DND-41 (cell line): ENCODE measurements around the gene OLAH.

Source experiments
- ATAC-seq: fragments of 200-7000 bp; cut with Tn5 transposase; 3 replicates; pipeline ENCODE4 v1.9.1; 2021; ENCODE audit warnings: low read depth; ENCODE audit not compliant: insufficient read depth
- DNase-seq: peaks from one replicate; pipeline ENCODE4 v3.0.0-alpha.2; 2020
- H2AFZ ChIP-seq: 2 replicates; pipeline ENCODE4 v1.6.0; 2012; ENCODE audit warnings: low read depth, low read length
- H3K27ac ChIP-seq: 2 replicates; pipeline ENCODE4 v1.5.1; 2012; ENCODE audit warnings: low read length, inconsistent platforms
- H3K27me3 ChIP-seq: fragments of 200-600 bp; sonication (generic); 2 replicates; pipeline ENCODE4 v1.6.0; 2012; ENCODE audit warnings: low read length, mild to moderate bottlenecking, inconsistent platforms; ENCODE audit not compliant: insufficient read depth, poor library complexity
- H3K36me3 ChIP-seq: 2 replicates; pipeline ENCODE4 v1.5.1; 2012; ENCODE audit warnings: low read length, inconsistent platforms; ENCODE audit not compliant: insufficient read depth
- H3K4me1 ChIP-seq: 2 replicates; pipeline ENCODE4 v1.5.1; 2012; ENCODE audit warnings: mild to moderate bottlenecking, low read length; ENCODE audit not compliant: insufficient read depth
- H3K4me2 ChIP-seq: 2 replicates; pipeline ENCODE4 v1.6.0; 2012; ENCODE audit warnings: mild to moderate bottlenecking, moderate library complexity, low read length, inconsistent platforms; ENCODE audit not compliant: insufficient read depth
- H3K4me3 ChIP-seq, 2 experiments: fragments of 200-600 bp in 1 of 2; shearing (Covaris generic) in 1 of 2; 2 replicates each; pipeline ENCODE4 v1.5.1; 2012 to 2016; ENCODE audit warnings: inconsistent platforms in 2 of 2, low read length in 2 of 2, mild to moderate bottlenecking in 2 of 2, low read depth in 1 of 2, moderate library complexity in 1 of 2
- H3K79me2 ChIP-seq: 2 replicates; pipeline ENCODE4 v1.6.0; 2012; ENCODE audit warnings: low read length, inconsistent platforms; ENCODE audit not compliant: insufficient read depth
- H3K9ac ChIP-seq: 2 replicates; pipeline ENCODE4 v1.6.0; 2012; ENCODE audit warnings: low read depth, mild to moderate bottlenecking, inconsistent platforms, low read length, moderate library complexity
- H3K9me3 ChIP-seq: 2 replicates; pipeline ENCODE4 v1.5.1; 2012; ENCODE audit warnings: low read length, moderate library complexity, mild to moderate bottlenecking, inconsistent platforms; ENCODE audit not compliant: insufficient read depth, severe bottlenecking
- H4K20me1 ChIP-seq: 2 replicates; pipeline ENCODE4 v1.6.0; 2012; ENCODE audit warnings: low read length; ENCODE audit not compliant: insufficient read depth
- CTCF ChIP-seq: IDR thresholded peaks from 2 replicates; pipeline ENCODE4 v1.5.1; 2012; ENCODE audit warnings: borderline replicate concordance, low read length, moderate library complexity, mild to moderate bottlenecking; ENCODE audit not compliant: poor library complexity, severe bottlenecking; ENCODE audit errors: extremely low read depth
- EZH2 ChIP-seq: IDR thresholded peaks from 3 replicates; pipeline ENCODE4 v1.6.1; 2012; ENCODE audit warnings: borderline replicate concordance, low read depth, mild to moderate bottlenecking, moderate library complexity, low read length, inconsistent platforms; ENCODE audit not compliant: severe bottlenecking

OLAH gene

GRCh38 chr10:15049533-15049932, 5.8 kb downstream of the OLAH start:
- Histone ChIP-seq H3K27ac (no peak overlapping the region), H3K4me1 (no peaks in the 10 kb centered on the region), H3K36me3 (no peaks in the 10 kb centered on the region), H3K27me3 (peaks cover 3% of the 10 kb centered on the region), H3K4me3 (no peak overlapping the region), H4K20me1 (no peaks in the 10 kb centered on the region), H3K4me2 (no peak overlapping the region), H3K9ac (no peak overlapping the region), H2AFZ (no peak overlapping the region), H3K9me3 (no peaks in the 10 kb centered on the region), H3K79me2 (no peaks in the 10 kb centered on the region)
- DNase-seq, result no peak
- ATAC-seq, result no peak
- TF ChIP-seq EZH2, result no peak
- TF ChIP-seq CTCF, result no peak

- ATAC-seq (no peak), DNase-seq (no peak)
- H3K79me2 ChIP-seq, result no peaks in the 10 kb centered on the region
- no peaks in the 10 kb centered on the region for H4K20me1 ChIP-seq
- no peak overlapping the region for H3K9ac ChIP-seq
- H3K27me3 ChIP-seq, result peaks cover 3% of the 10 kb centered on the region
- no peak for TF ChIP-seq EZH2
- TF ChIP-seq CTCF, result no peak
- no peaks in the 10 kb centered on the region for H3K9me3 ChIP-seq
- H3K4me3 ChIP-seq, result no peak overlapping the region
- no peaks in the 10 kb centered on the region for H3K36me3 ChIP-seq
- no peaks in the 10 kb centered on the region for H3K4me1 ChIP-seq
- H2AFZ ChIP-seq, result no peak overlapping the region
- no peak overlapping the region for H3K27ac ChIP-seq
- no peak overlapping the region for H3K4me2 ChIP-seq
Measured at GRCh38 chr10:15052121-15052520, 8.4 kb downstream of the OLAH start.

- no peaks in the 10 kb centered on the region for H3K9me3 ChIP-seq
- no peak for DNase-seq
- H3K27me3 ChIP-seq, result peaks cover 3% of the 10 kb centered on the region
- no peak overlapping the region for H2AFZ ChIP-seq
- H3K4me1 ChIP-seq, result no peaks in the 10 kb centered on the region
- H3K4me2 ChIP-seq, result no peak overlapping the region
- no peaks in the 10 kb centered on the region for H3K79me2 ChIP-seq
- no peak for ATAC-seq
- H4K20me1 ChIP-seq, result no peaks in the 10 kb centered on the region
- H3K36me3 ChIP-seq, result no peaks in the 10 kb centered on the region
- H3K9ac ChIP-seq, result no peak overlapping the region
- TF ChIP-seq EZH2 (no peak), CTCF (no peak)
- no peak overlapping the region for H3K27ac ChIP-seq
- H3K4me3 ChIP-seq, result no peak overlapping the region
Measured at GRCh38 chr10:15053061-15053460, 9.3 kb downstream of the OLAH start.

GRCh38 chr10:15058689-15059088, 14.9 kb downstream of the OLAH start:
- H3K36me3 ChIP-seq, result no peaks in the 10 kb centered on the region
- no peak overlapping the region for H3K9ac ChIP-seq
- no peaks in the 10 kb centered on the region for H3K4me1 ChIP-seq
- no peaks in the 10 kb centered on the region for H4K20me1 ChIP-seq
- H3K9me3 ChIP-seq, result peaks cover 5% of the 10 kb centered on the region
- H3K79me2 ChIP-seq, result no peaks in the 10 kb centered on the region
- no peaks in the 10 kb centered on the region for H3K27me3 ChIP-seq
- H3K27ac ChIP-seq, result no peak overlapping the region
- no peak overlapping the region for H3K4me2 ChIP-seq
- TF ChIP-seq CTCF (no peak), EZH2 (no peak)
- DNase-seq (no peak), ATAC-seq (no peak)
- H2AFZ ChIP-seq, result no peak overlapping the region
- H3K4me3 ChIP-seq, result no peak overlapping the region
